GM12878 (cell line): ENCODE results near the gene MAML3.

Experiments
- CEBPB ChIP-seq, 2 experiments: fragments of 150-350 bp in 1 of 2; IDR thresholded peaks; 2 replicates each; pipeline ENCODE4 v1.6.1; 2012 to 2014; ENCODE audit warnings: low read depth in 2 of 2, low read length in 2 of 2, borderline replicate concordance in 1 of 2, inconsistent platforms in 1 of 2
- CEBPZ ChIP-seq: fragments of 150-350 bp; IDR thresholded peaks from 2 replicates; pipeline ENCODE4 v1.6.1; 2016; ENCODE audit warnings: low read depth, low read length
- CTCF ChIP-seq, 3 experiments: IDR thresholded peaks in 2 of 3; conservative IDR thresholded peaks in 1 of 3; 2 replicates each; pipeline ENCODE4 v1.5.1; 2011; ENCODE audit warnings: low read depth in 3 of 3, low read length in 3 of 3, mild to moderate bottlenecking in 3 of 3, control low read depth in 2 of 3, moderate library complexity in 2 of 3, inconsistent platforms in 1 of 3, mixed read lengths in 1 of 3; ENCODE audit not compliant: control insufficient read depth in 2 of 3, insufficient read depth in 1 of 3; ENCODE audit errors: extremely low read depth in 1 of 3
- EGR1 ChIP-seq, 2 experiments: IDR thresholded peaks; 1 replicate in 1 of 2; 2 replicates in 1 of 2; pipeline ENCODE4 v1.6.1; 2011 to 2012; ENCODE audit warnings: low read depth in 2 of 2, low read length in 2 of 2, borderline replicate concordance in 1 of 2, mild to moderate bottlenecking in 1 of 2, moderate library complexity in 1 of 2
- EZH2 ChIP-seq: IDR thresholded peaks from 2 replicates; pipeline ENCODE4 v1.6.1; 2012; ENCODE audit warnings: low read depth, mild to moderate bottlenecking, control low read depth, inconsistent platforms, low read length, borderline replicate concordance; ENCODE audit not compliant: control insufficient read depth
- KAT2A ChIP-seq: conservative IDR thresholded peaks from 2 replicates; pipeline ENCODE4 v1.6.1; 2011; ENCODE audit warnings: low read depth, low read length; ENCODE audit not compliant: control insufficient read depth
- RB1 ChIP-seq: fragments of 450-650 bp; formaldehyde crosslinking; IDR thresholded peaks from 2 replicates; pipeline ENCODE4 v1.6.1; 2017; ENCODE audit warnings: mild to moderate bottlenecking, borderline replicate concordance
- SMARCA5 ChIP-seq: fragments of 450-650 bp; IDR thresholded peaks from 2 replicates; pipeline ENCODE4 v1.6.1; 2017; ENCODE audit warnings: mild to moderate bottlenecking
- TBL1XR1 ChIP-seq: IDR thresholded peaks from 2 replicates; pipeline ENCODE4 v1.6.1; 2012; ENCODE audit warnings: low read depth, low read length, improper control_type of control experiment
- YY1 ChIP-seq: IDR thresholded peaks from 2 replicates; pipeline ENCODE4 v1.6.1; 2011; ENCODE audit warnings: low read depth, mild to moderate bottlenecking, low read length

GRCh38 chr4:139770361-139770760 lies 383.6 kb downstream of the MAML3 start:
- TF ChIP-seq KAT2A = no peak
- no peak for TF ChIP-seq RB1
- TF ChIP-seq SMARCA5 = no peak
- no peak for TF ChIP-seq EGR1 (IDR thresholded peaks at IDR 0.05; ENCODE audit: borderline replicate concordance in 1 of 2, low read depth in 2 of 2, low read length in 2 of 2)
- no peak for TF ChIP-seq YY1
- no peak for TF ChIP-seq EZH2
- no peak for TF ChIP-seq CEBPB (IDR thresholded peaks at IDR 0.05; ENCODE audit: borderline replicate concordance in 1 of 2, low read depth in 2 of 2, low read length in 2 of 2)
- TF ChIP-seq CEBPZ = no peak
- TF ChIP-seq CTCF (IDR thresholded peaks at IDR 0.05 in 2 of 3, conservative IDR thresholded peaks at IDR 0.05 in 1 of 3; ENCODE audit: control insufficient read depth in 2 of 3, extremely low read depth in 1 of 3, insufficient read depth in 1 of 3, low read depth in 3 of 3, low read length in 3 of 3) = no peak
- TF ChIP-seq TBL1XR1 = no peak
